ENCODE measurements around the gene GALNT12. TPM values are rescaled to one million over a fixed set of nuclear protein-coding genes. Genes with fewer than 3 reads are reported as not detected.

Gene GALNT12
- total RNA-seq, 1 experiment from 2014 or later, result 52.9 TPM

- CTCF ChIA-PET, result no interaction called here
- Histone ChIP-seq H3K27me3 (ENCODE audit: insufficient read depth, low read depth) (peaks cover 35% of the 10 kb centered on the region), H3K4me2 (no peak overlapping the region), H3K4me1 (replicated peaks; ENCODE audit: insufficient read depth) (no peaks in the 10 kb centered on the region), H3K9me2 (ENCODE audit: insufficient read depth) (no peaks in the 10 kb centered on the region), H3K79me2 (ENCODE audit: low read depth) (no peaks in the 10 kb centered on the region), H3F3A (ENCODE audit: insufficient read depth, low read depth) (no peaks in the 10 kb centered on the region), H3K27ac (no peak overlapping the region), H4K20me1 (ENCODE audit: insufficient read depth) (no peaks in the 10 kb centered on the region), H3K4me3 (no peak overlapping the region), H3K9me3 (ENCODE audit: insufficient read depth, low read depth) (no peaks in the 10 kb centered on the region), H3K36me3 (ENCODE audit: low read depth) (no peaks in the 10 kb centered on the region), H2AFZ (no peak overlapping the region)
- TF ChIP-seq EZH2 (IDR thresholded peaks at IDR 0.05; ENCODE audit: low read depth), result no peak
- TF ChIP-seq, protein P1, sequence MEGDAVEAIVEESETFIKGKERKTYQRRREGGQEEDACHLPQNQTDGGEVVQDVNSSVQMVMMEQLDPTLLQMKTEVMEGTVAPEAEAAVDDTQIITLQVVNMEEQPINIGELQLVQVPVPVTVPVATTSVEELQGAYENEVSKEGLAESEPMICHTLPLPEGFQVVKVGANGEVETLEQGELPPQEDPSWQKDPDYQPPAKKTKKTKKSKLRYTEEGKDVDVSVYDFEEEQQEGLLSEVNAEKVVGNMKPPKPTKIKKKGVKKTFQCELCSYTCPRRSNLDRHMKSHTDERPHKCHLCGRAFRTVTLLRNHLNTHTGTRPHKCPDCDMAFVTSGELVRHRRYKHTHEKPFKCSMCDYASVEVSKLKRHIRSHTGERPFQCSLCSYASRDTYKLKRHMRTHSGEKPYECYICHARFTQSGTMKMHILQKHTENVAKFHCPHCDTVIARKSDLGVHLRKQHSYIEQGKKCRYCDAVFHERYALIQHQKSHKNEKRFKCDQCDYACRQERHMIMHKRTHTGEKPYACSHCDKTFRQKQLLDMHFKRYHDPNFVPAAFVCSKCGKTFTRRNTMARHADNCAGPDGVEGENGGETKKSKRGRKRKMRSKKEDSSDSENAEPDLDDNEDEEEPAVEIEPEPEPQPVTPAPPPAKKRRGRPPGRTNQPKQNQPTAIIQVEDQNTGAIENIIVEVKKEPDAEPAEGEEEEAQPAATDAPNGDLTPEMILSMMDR (conservative IDR thresholded peaks at IDR 0.05), result no peak
- POLR2A ChIA-PET (ENCODE audit: unreplicated experiment), result no interaction called here
- DNase-seq, result no peak
- intact Hi-C loops (cut with micrococcal nuclease; ENCODE audit: unreplicated experiment), result no loop called here
- BruUV-seq (replicated peaks), result no TSS peak
Observed at GRCh38 chr9:98875536-98875935, 68.1 kb downstream of the GALNT12 start.

- TF ChIP-seq EZH2 (IDR thresholded peaks at IDR 0.05; ENCODE audit: low read depth), result no peak
- TF ChIP-seq, protein P1 (conservative IDR thresholded peaks at IDR 0.05), result no peak
Observed at GRCh38 chr9:98877311-98877710, 69.8 kb downstream of the GALNT12 start.

GRCh38 chr9:98879094-98879962, 71.9 kb downstream of the GALNT12 start:
- POLR2A ChIA-PET (ENCODE audit: unreplicated experiment), result no interaction called here
- no peak overlapping the region for H3K4me3 ChIP-seq
- CTCF ChIA-PET, result no interaction called here
- no peak for TF ChIP-seq EZH2 (IDR thresholded peaks at IDR 0.05; ENCODE audit: low read depth)
- TF ChIP-seq, protein P1 (conservative IDR thresholded peaks at IDR 0.05), result no peak
- peaks cover 67% of the 10 kb centered on the region for H3K27me3 ChIP-seq (ENCODE audit: insufficient read depth, low read depth)
- BruUV-seq (replicated peaks), result no TSS peak
- H2AFZ ChIP-seq, result no peak overlapping the region
- H3K27ac ChIP-seq, result no peak overlapping the region
- no peaks in the 10 kb centered on the region for H3K9me2 ChIP-seq (ENCODE audit: insufficient read depth)
- no peaks in the 10 kb centered on the region for H4K20me1 ChIP-seq (ENCODE audit: insufficient read depth)
- no peaks in the 10 kb centered on the region for H3K4me1 ChIP-seq (replicated peaks; ENCODE audit: insufficient read depth)
- H3K79me2 ChIP-seq (ENCODE audit: low read depth), result no peaks in the 10 kb centered on the region
- intact Hi-C loops (cut with micrococcal nuclease; ENCODE audit: unreplicated experiment), result loop anchor here (2.0 kb wide), 1 partner anchor 73 kb away; the partner anchor contains the start of gene GALNT12
- H3K36me3 ChIP-seq (ENCODE audit: low read depth), result no peaks in the 10 kb centered on the region
- DNase-seq, result no peak
- H3F3A ChIP-seq (ENCODE audit: insufficient read depth, low read depth), result no peaks in the 10 kb centered on the region
- H3K9me3 ChIP-seq (ENCODE audit: insufficient read depth, low read depth), result no peaks in the 10 kb centered on the region
- no peak overlapping the region for H3K4me2 ChIP-seq

More at GRCh38 chr9:98877311-98877710, 69.8 kb downstream of the GALNT12 start:
- intact Hi-C loops (cut with micrococcal nuclease; ENCODE audit: unreplicated experiment), result no loop called here
- H3K79me2 ChIP-seq (ENCODE audit: low read depth), result no peaks in the 10 kb centered on the region
- H2AFZ ChIP-seq, result no peak overlapping the region
- H3K4me2 ChIP-seq, result no peak overlapping the region
- no peaks in the 10 kb centered on the region for H3K36me3 ChIP-seq (ENCODE audit: low read depth)
- no TSS peak for BruUV-seq (replicated peaks)
- CTCF ChIA-PET, result interaction anchor here (0.6 kb wide), 1 partner anchor 228 kb away, joined by 5 read pairs; no protein-coding TSS in a partner anchor
- no peaks in the 10 kb centered on the region for H4K20me1 ChIP-seq (ENCODE audit: insufficient read depth)
- no peaks in the 10 kb centered on the region for H3K9me2 ChIP-seq (ENCODE audit: insufficient read depth)
- no peaks in the 10 kb centered on the region for H3K9me3 ChIP-seq (ENCODE audit: insufficient read depth, low read depth)
- H3F3A ChIP-seq (ENCODE audit: insufficient read depth, low read depth), result no peaks in the 10 kb centered on the region
- POLR2A ChIA-PET (ENCODE audit: unreplicated experiment), result no interaction called here
- no peak for DNase-seq
- H3K27ac ChIP-seq, result no peak overlapping the region
- no peak overlapping the region for H3K4me3 ChIP-seq
- peaks cover 51% of the 10 kb centered on the region for H3K27me3 ChIP-seq (ENCODE audit: insufficient read depth, low read depth)
- H3K4me1 ChIP-seq (replicated peaks; ENCODE audit: insufficient read depth), result no peaks in the 10 kb centered on the region

Measured in PC-9 (cell line).